Tibial nerve (tissue), 4 donors: Measurements from ENCODE around the gene SIX2. TPM values are rescaled to one million over a fixed set of nuclear protein-coding genes. Genes with fewer than 3 reads are reported as not detected.

Experiments
- DNase-seq, 2 donors: peaks; one replicate each; pipeline ENCODE4 v3.0.0-alpha.2; 2019; ENCODE audit warnings: low spot score in 2 of 2
- H3K27ac ChIP-seq, 4 donors: fragments of 200-600 bp; sonication (generic) in 3 of 4; one replicate each; pipeline ENCODE4 v1.5.1; 2017 to 2019; ENCODE audit warnings: mild to moderate bottlenecking in 1 of 4
- H3K27me3 ChIP-seq, 2 donors: fragments of 200-600 bp; sonication (generic) in 1 of 2; one replicate each; pipeline versions ENCODE4 v1.5.1 to v1.6.0; 2017 to 2019
- H3K36me3 ChIP-seq, 3 donors: fragments of 200-600 bp; sonication (generic); one replicate each; pipeline ENCODE4 v1.5.1; 2018 to 2019
- H3K4me1 ChIP-seq, 4 donors: fragments of 200-600 bp; sonication (generic) in 3 of 4; one replicate each; pipeline ENCODE4 v1.5.1; 2017 to 2019
- H3K4me3 ChIP-seq, 4 donors: fragments of 200-600 bp; sonication (generic) in 3 of 4; one replicate each; pipeline ENCODE4 v1.5.1; 2017 to 2019; ENCODE audit warnings: mild to moderate bottlenecking in 1 of 4, moderate library complexity in 1 of 4
- H3K9me3 ChIP-seq, 4 donors: fragments of 200-600 bp; sonication (generic) in 3 of 4; one replicate each; pipeline ENCODE4 v1.5.1; 2017 to 2019
- CTCF ChIP-seq, 5 experiments: fragments of 200-600 bp in 3 of 5; fragments of 450-650 bp in 2 of 5; sonication (generic) in 3 of 5; IDR thresholded peaks; one replicate each; pipeline ENCODE4 v1.5.1; 2016 to 2019; ENCODE audit warnings: antibody characterized with exemption in 5 of 5, mild to moderate bottlenecking in 3 of 5, moderate library complexity in 2 of 5
- EP300 ChIP-seq, 2 donors: sonication (generic); formaldehyde crosslinking; IDR thresholded peaks; one replicate each; pipeline ENCODE4 v1.6.1; 2017; ENCODE audit warnings: antibody characterized with exemption in 2 of 2, mild to moderate bottlenecking in 1 of 2
- POLR2A ChIP-seq, 2 donors: fragments of 450-650 bp; IDR thresholded peaks; one replicate each; pipeline ENCODE4 v1.6.1; 2017; ENCODE audit warnings: antibody characterized with exemption in 2 of 2, mild to moderate bottlenecking in 2 of 2, moderate library complexity in 2 of 2
- WGBS, 2 donors: methylation state at CpG; one replicate each; pipeline ENCODE4 v1.1.5; 2018; 5-methylcytosine and 5-hydroxymethylcytosine counted together
- total RNA-seq, 4 donors: library from RNA; depleted of rRNA; stranded (reverse); fragments of >200 nt; gene quantifications; one replicate each; pipeline ENCODE4 v1.1.0, GENCODE V29; 2016

The SIX2 gene
- total RNA-seq, 4 donors from 2014 or later = 0.87 to 4.9 (median 2.5) TPM

DNA sequence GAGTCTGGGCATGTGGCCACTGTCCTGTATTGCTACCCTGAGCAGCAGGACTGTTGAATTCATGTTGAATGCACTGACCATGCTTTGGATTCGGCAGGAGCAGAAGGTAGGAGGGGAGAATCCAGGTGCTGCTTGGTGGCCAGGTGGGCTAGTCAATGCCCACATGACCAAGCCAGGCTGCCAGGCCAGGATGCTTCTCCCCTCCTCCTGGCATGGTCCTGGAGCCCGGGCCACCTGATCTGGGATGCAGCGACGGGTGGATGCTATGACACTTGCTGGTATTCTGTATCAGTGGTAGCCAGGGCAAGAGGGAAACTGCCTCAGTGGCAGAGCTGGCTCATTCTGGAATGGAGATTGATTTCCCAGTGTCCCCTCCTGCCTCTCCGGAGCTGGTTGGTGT, 14.8 kb upstream of the SIX2 start:
- DNase-seq = no peak
- peaks cover 0 to 9% of the 10 kb centered on the region in 2 donors for H3K27me3 ChIP-seq
- H3K36me3 ChIP-seq = no peaks in the 10 kb centered on the region
- H3K4me1 ChIP-seq = no peaks in the 10 kb centered on the region
- H3K9me3 ChIP-seq = no peaks in the 10 kb centered on the region
- H3K4me3 ChIP-seq = no peak overlapping the region
- 84 to 93% methylated on average over 5 of the region's 5 CpGs for WGBS, 2 donors
- no peak overlapping the region for H3K27ac ChIP-seq
- no peak for TF ChIP-seq EP300 (IDR thresholded peaks at IDR 0.05)
- TF ChIP-seq CTCF (IDR thresholded peaks at IDR 0.05) = no peak
- TF ChIP-seq POLR2A (IDR thresholded peaks at IDR 0.05) = no peak

DNA sequence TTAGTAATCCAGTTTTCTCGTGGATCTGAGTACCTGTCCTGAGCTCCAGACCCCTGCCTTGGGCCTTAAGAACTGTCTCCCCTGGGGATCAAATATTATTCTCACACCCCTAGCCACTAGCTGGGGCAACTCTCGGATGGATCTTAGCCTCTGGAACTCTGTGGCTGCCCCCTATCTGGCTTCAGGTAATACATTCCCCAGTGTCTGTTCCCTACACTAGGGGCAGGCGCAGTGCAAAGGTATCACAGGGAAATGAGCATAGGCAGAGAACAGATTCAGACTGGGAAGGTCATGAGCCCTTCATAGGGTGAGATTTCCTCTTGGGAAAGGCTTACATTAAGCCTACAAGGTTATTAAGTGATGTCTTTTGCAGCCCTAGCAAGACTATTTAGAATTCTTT, 11.2 kb upstream of the SIX2 start:
- WGBS, 2 donors = 83 to 88% methylated on average over 3 of the region's 3 CpGs
- Histone ChIP-seq H3K4me1 (no peaks in the 10 kb centered on the region), H3K4me3 (no peak overlapping the region), H3K9me3 (no peaks in the 10 kb centered on the region), H3K27me3 (peaks cover 0 to 33% of the 10 kb centered on the region in 2 donors), H3K27ac (no peak overlapping the region), H3K36me3 (no peaks in the 10 kb centered on the region)
- TF ChIP-seq EP300 (IDR thresholded peaks at IDR 0.05) (no peak), CTCF (IDR thresholded peaks at IDR 0.05) (no peak), POLR2A (IDR thresholded peaks at IDR 0.05) (no peak)
- no peak for DNase-seq

GRCh38 chr2:45018023-45018422, 8.8 kb upstream of the SIX2 start:
- Histone ChIP-seq H3K9me3 (no peaks in the 10 kb centered on the region), H3K4me3 (no peak overlapping the region), H3K36me3 (no peaks in the 10 kb centered on the region), H3K27me3 (peaks cover 0 to 56% of the 10 kb centered on the region in 2 donors), H3K27ac (no peak overlapping the region), H3K4me1 (peaks cover 0 to 17% (median 12%) of the 10 kb centered on the region in 4 donors)
- 36 to 48% methylated on average over 1 of the region's 1 CpG for WGBS, 2 donors
- TF ChIP-seq CTCF (IDR thresholded peaks at IDR 0.05) = no peak
- no peak for TF ChIP-seq POLR2A (IDR thresholded peaks at IDR 0.05)
- no peak for TF ChIP-seq EP300 (IDR thresholded peaks at IDR 0.05)
- no peak for DNase-seq

GRCh38 chr2:45014831-45015230, 5.6 kb upstream of the SIX2 start:
- H3K4me3 ChIP-seq = no peak overlapping the region
- peaks cover 0 to 48% (median 18%) of the 10 kb centered on the region in 4 donors for H3K4me1 ChIP-seq
- no peaks in the 10 kb centered on the region for H3K9me3 ChIP-seq
- no peaks in the 10 kb centered on the region for H3K36me3 ChIP-seq
- TF ChIP-seq POLR2A (IDR thresholded peaks at IDR 0.05) (no peak), CTCF (IDR thresholded peaks at IDR 0.05) (no peak), EP300 (IDR thresholded peaks at IDR 0.05) (no peak)
- no peak overlapping the region for H3K27ac ChIP-seq
- DNase-seq = no peak
- H3K27me3 ChIP-seq = peaks cover 0 to 79% of the 10 kb centered on the region in 2 donors
- WGBS, 2 donors = 62 to 68% methylated on average over 7 of the region's 7 CpGs

DNA sequence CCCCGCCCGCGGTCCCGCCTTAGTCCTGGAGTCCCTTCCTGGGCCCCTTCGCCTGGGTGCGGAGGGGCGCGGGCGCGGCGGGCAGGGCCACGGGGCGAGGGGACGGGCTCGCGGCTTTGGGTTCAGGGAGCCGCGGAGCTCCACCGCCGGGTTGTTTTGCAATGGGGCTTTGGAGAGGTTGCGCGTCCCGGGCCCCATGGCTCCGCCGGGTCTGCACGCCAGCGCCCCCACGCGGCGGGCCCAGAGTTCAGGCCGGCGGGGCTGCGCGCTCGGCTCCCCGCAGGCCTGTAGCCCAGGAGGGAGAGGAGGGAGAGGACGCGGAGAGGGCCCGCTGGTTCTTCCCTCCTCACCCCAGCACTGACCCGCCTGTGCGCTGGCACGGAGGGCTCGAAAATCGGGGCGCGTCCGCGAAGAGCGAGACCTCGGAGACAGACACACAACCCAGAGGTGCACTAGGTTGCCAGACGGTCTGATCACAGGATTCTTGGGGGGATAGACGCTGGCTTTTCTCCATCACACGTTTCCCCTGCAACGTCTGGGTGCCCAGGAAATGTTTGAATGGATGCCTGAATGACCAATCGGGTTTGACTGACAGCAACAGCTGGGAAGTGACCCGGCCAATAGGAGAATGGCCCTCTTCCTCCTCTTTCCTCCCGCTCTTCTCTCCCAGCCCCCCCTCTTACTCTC, 4.9 kb upstream of the SIX2 start:
- peaks cover 0 to 55% (median 21%) of the 10 kb centered on the region in 4 donors for H3K4me1 ChIP-seq
- DNase-seq = no peak
- TF ChIP-seq POLR2A (IDR thresholded peaks at IDR 0.05) = no peak
- TF ChIP-seq CTCF (IDR thresholded peaks at IDR 0.05) = peak; percentile 39 to 73 (median 69)
- peak overlapping the region; percentile 23 to 59 (median 34) for H3K4me3 ChIP-seq
- H3K27ac ChIP-seq = peak overlapping the region in 2 of 4 donors; percentile 52 to 82
- H3K27me3 ChIP-seq = peaks cover 0 to 84% of the 10 kb centered on the region in 2 donors
- no peaks in the 10 kb centered on the region for H3K9me3 ChIP-seq
- WGBS, 2 donors = 2 to 17% methylated on average over 7 to 21 of the region's 57 CpGs
- no peaks in the 10 kb centered on the region for H3K36me3 ChIP-seq
